ENCODE results near the gene GMDS.

DNA sequence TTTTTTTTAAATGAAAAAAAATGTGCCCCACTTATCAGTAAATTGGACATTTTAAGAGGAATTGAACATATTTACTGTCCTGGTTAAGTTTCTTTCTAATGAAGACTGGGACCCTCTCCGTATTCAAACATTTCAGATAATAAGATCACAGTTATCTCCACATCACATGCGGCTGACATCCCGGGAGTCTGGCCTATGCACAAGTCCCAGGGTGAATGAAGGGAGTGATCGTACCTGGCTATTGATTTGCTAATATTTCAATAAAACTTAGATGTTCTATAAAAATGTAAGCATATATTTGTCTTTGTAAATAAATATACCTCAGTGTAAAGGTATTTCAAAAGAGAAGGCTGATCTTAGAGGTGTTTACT lies 577.6 kb downstream of the GMDS start:
- no peak for TF ChIP-seq JUN (IDR thresholded peaks at IDR 0.05; ENCODE audit: borderline replicate concordance, insufficient read depth, insufficient read length, low read depth)
- TF ChIP-seq, protein P1, sequence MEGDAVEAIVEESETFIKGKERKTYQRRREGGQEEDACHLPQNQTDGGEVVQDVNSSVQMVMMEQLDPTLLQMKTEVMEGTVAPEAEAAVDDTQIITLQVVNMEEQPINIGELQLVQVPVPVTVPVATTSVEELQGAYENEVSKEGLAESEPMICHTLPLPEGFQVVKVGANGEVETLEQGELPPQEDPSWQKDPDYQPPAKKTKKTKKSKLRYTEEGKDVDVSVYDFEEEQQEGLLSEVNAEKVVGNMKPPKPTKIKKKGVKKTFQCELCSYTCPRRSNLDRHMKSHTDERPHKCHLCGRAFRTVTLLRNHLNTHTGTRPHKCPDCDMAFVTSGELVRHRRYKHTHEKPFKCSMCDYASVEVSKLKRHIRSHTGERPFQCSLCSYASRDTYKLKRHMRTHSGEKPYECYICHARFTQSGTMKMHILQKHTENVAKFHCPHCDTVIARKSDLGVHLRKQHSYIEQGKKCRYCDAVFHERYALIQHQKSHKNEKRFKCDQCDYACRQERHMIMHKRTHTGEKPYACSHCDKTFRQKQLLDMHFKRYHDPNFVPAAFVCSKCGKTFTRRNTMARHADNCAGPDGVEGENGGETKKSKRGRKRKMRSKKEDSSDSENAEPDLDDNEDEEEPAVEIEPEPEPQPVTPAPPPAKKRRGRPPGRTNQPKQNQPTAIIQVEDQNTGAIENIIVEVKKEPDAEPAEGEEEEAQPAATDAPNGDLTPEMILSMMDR (IDR thresholded peaks at IDR 0.05; ENCODE audit: extremely low read depth in 1 of 2, insufficient read depth in 1 of 2, low read depth in 1 of 2, low read length in 2 of 2) = no peak
- TF ChIP-seq POLR2A (IDR thresholded peaks at IDR 0.05; ENCODE audit: low read depth, low read length) = no peak
- TF ChIP-seq POLR2AphosphoS5 (IDR thresholded peaks at IDR 0.05; ENCODE audit: insufficient read depth, low read depth, low read length) = no peak
- TF ChIP-seq GATA2 (IDR thresholded peaks at IDR 0.05; ENCODE audit: insufficient read depth, insufficient read length, low read depth, low read length) = no peak
- TF ChIP-seq, protein P2, sequence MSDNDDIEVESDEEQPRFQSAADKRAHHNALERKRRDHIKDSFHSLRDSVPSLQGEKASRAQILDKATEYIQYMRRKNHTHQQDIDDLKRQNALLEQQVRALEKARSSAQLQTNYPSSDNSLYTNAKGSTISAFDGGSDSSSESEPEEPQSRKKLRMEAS (IDR thresholded peaks at IDR 0.05; ENCODE audit: insufficient read depth, insufficient read length) = no peak
- no peak for TF ChIP-seq EZH2 (IDR thresholded peaks at IDR 0.05; ENCODE audit: borderline replicate concordance, low read depth, low read length, severe bottlenecking)
- no peak for TF ChIP-seq MYC (IDR thresholded peaks at IDR 0.05; ENCODE audit: low read depth, low read length)

All from endothelial cell of umbilical vein (primary cell).